ENCODE results near the gene COL24A1. TPM values are rescaled to one million over a fixed set of nuclear protein-coding genes. Genes with fewer than 3 reads are reported as not detected.

COL24A1 gene
- total RNA-seq, 1 experiment from 2014 or later = 1.1 TPM

DNA sequence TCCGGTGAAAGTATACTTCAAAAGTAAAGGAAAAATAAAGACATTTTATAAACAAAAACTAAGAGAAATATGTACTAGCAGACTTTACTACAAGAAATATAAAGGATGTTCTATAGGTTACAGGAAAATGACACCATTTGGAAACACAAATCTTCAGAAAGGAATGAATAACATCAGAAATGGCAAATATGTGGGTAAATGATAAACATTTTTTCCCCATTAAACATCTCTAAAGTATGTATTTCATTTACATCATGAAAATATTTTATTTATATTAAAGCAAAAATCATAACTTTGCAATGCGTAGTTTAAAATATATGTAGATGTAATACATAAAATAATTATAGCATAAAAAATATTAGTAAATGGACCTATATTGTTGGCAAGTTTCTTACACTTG, 264.2 kb downstream of the COL24A1 start (continued):
- no peak for TF ChIP-seq ZNF671 (CRISPR knock-in tag; IDR thresholded peaks at IDR 0.05)
- no peak for TF ChIP-seq CREB1 (CRISPR knock-in tag; IDR thresholded peaks at IDR 0.05)
- no peak for TF ChIP-seq CBFB (CRISPR knock-in tag; IDR thresholded peaks at IDR 0.05; ENCODE audit: low read depth)
- TF ChIP-seq GRHL2 (CRISPR knock-in tag; IDR thresholded peaks at IDR 0.05; ENCODE audit: insufficient replicate concordance, severe bottlenecking) = no peak
- no peak for TF ChIP-seq SMAD4 (CRISPR knock-in tag; IDR thresholded peaks at IDR 0.05)

DNA sequence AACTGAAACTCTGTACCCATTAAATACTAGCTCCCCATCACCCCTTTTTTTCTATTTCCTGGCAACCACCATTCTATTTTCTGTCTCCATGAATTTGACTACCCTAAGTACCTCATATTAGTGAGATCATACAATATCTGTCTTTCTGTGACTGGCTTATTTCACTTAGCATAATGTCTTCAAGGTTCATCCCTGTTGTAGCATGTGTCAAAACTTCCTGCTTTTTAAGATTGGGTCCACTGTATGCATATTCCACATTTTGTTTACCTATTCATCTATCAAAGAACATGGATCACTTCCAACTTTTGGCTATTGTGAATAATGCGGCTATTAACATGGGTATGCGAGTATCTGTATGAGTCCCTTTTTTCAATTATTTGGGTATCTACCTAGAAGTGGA, 266.7 kb downstream of the COL24A1 start:
- Mint-ChIP-seq H3K36me3 (no peaks in the 10 kb centered on the region), H3K4me1 (peaks cover under 1% of the 10 kb centered on the region; the same call in 1 of the 2 replicates), H3K9me3 (peaks cover 3% of the 10 kb centered on the region; the same call in 1 of the 2 replicates), H3K27me3 (ENCODE audit: low read depth) (no peaks in the 10 kb centered on the region), H3K27ac (no peak overlapping the region), H3K4me3 (no peak overlapping the region)
- CTCF ChIA-PET = no interaction called here
- TF ChIP-seq FOXK1 (CRISPR knock-in tag; IDR thresholded peaks at IDR 0.05) = no peak
- no peak for TF ChIP-seq PREB (CRISPR knock-in tag; IDR thresholded peaks at IDR 0.05; ENCODE audit: borderline replicate concordance)
- TF ChIP-seq ZNF416 (CRISPR knock-in tag; IDR thresholded peaks at IDR 0.05) = no peak
- TF ChIP-seq MXD4 (CRISPR knock-in tag; IDR thresholded peaks at IDR 0.05; ENCODE audit: borderline replicate concordance) = no peak
- TF ChIP-seq ZBTB21 (CRISPR knock-in tag; IDR thresholded peaks at IDR 0.05; ENCODE audit: borderline replicate concordance) = no peak
- no peak for TF ChIP-seq NFYB (CRISPR knock-in tag; conservative IDR thresholded peaks at IDR 0.05; ENCODE audit: low read depth)
- TF ChIP-seq, protein P1, sequence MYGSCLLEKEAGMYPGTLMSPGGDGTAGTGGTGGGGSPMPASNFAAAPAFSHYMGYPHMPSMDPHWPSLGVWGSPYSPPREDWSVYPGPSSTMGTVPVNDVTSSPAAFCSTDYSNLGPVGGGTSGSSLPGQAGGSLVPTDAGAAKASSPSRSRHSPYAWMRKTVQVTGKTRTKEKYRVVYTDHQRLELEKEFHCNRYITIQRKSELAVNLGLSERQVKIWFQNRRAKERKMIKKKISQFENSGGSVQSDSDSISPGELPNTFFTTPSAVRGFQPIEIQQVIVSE (CRISPR knock-in tag; IDR thresholded peaks at IDR 0.05; ENCODE audit: borderline replicate concordance) = no peak
- TF ChIP-seq ZNF317 (CRISPR knock-in tag; IDR thresholded peaks at IDR 0.05; ENCODE audit: borderline replicate concordance, low read depth) = no peak
- TF ChIP-seq, protein P2, sequence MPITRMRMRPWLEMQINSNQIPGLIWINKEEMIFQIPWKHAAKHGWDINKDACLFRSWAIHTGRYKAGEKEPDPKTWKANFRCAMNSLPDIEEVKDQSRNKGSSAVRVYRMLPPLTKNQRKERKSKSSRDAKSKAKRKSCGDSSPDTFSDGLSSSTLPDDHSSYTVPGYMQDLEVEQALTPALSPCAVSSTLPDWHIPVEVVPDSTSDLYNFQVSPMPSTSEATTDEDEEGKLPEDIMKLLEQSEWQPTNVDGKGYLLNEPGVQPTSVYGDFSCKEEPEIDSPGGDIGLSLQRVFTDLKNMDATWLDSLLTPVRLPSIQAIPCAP (CRISPR knock-in tag; IDR thresholded peaks at IDR 0.05) = no peak
- no peak for TF ChIP-seq CREM (CRISPR knock-in tag; IDR thresholded peaks at IDR 0.05)
- no peak for TF ChIP-seq OVOL2 (CRISPR knock-in tag; IDR thresholded peaks at IDR 0.05; ENCODE audit: borderline replicate concordance)
- ATAC-seq (no peak), DNase-seq (ENCODE audit: low spot score) (no peak)
- POLR2A ChIA-PET = no interaction called here

GRCh38 chr1:85888921-85889320, 267.7 kb downstream of the COL24A1 start:
- no peaks in the 10 kb centered on the region for H3K36me3 Mint-ChIP-seq
- peaks cover 3% of the 10 kb centered on the region; the same call in 1 of the 2 replicates for H3K9me3 Mint-ChIP-seq
- no peak for ATAC-seq
- H3K27me3 Mint-ChIP-seq (ENCODE audit: low read depth) = no peaks in the 10 kb centered on the region
- CTCF ChIA-PET = no interaction called here
- TF ChIP-seq NR1H2 (CRISPR knock-in tag; IDR thresholded peaks at IDR 0.05) = no peak
- TF ChIP-seq SMAD4 (CRISPR knock-in tag; IDR thresholded peaks at IDR 0.05) = no peak
- no peak for DNase-seq (ENCODE audit: low spot score)
- POLR2A ChIA-PET = no interaction called here
- peaks cover 6% of the 10 kb centered on the region; the same call in 1 of the 2 replicates for H3K4me1 Mint-ChIP-seq
- no peak overlapping the region for H3K27ac Mint-ChIP-seq
- no peak overlapping the region for H3K4me3 Mint-ChIP-seq

DNA sequence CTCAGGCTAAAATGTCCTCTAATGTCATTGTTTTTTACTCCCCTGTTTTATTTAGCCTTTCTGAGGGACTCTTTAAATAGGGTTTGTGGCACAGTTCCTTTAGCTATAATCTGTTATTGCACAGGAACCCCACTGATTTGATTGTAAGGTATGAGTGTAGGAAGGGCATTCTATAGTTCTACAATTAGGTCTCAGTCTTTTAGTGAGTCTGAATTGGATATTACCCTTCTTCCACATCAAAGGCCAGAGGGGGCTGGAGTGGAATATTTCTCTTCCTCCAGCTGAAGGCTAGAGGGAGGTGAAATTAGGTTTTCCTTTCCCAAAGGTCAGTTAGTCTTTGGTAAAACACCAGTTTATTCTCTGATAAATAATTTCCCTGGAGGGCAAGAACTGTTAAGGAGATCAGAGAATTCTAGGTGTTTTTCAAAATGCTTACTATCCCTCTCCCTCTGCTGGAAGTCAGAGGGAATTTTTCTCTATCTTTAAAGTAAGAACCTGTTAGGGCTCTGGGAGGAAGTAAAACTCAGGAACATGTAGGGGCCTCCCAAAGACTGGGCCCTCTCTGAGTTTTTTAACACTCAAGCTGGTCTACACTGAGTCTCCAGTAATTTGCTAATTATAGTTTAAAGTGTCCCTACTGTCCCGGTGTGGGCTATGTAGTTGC, 272.1 kb downstream of the COL24A1 start:
- TF ChIP-seq CTCF (IDR thresholded peaks at IDR 0.05) = peak; percentile 33; the same call in 1 of the 2 replicates
- TF ChIP-seq, protein P3, sequence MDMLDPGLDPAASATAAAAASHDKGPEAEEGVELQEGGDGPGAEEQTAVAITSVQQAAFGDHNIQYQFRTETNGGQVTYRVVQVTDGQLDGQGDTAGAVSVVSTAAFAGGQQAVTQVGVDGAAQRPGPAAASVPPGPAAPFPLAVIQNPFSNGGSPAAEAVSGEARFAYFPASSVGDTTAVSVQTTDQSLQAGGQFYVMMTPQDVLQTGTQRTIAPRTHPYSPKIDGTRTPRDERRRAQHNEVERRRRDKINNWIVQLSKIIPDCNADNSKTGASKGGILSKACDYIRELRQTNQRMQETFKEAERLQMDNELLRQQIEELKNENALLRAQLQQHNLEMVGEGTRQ (CRISPR knock-in tag; IDR thresholded peaks at IDR 0.05) = no peak
- TF ChIP-seq ESRRA (CRISPR knock-in tag; IDR thresholded peaks at IDR 0.05; ENCODE audit: borderline replicate concordance) = no peak
- ATAC-seq (peak; percentile 93), DNase-seq (ENCODE audit: low spot score) (no peak)
- no peak overlapping the region for H3K4me3 Mint-ChIP-seq
- peaks cover 3% of the 10 kb centered on the region; the same call in 1 of the 2 replicates for H3K9me3 Mint-ChIP-seq
- ChIA-PET CTCF (interaction anchor here (1.3 kb wide), 1 partner anchor 176 kb away, joined by 4 read pairs; the partner anchor contains the start of gene ZNHIT6), POLR2A (no interaction called here)
- H3K27ac Mint-ChIP-seq = peak overlapping the region; percentile 85; the same call in 1 of the 2 replicates
- peaks cover 6% of the 10 kb centered on the region; the same call in 1 of the 2 replicates for H3K4me1 Mint-ChIP-seq
- H3K36me3 Mint-ChIP-seq = no peaks in the 10 kb centered on the region
- no peaks in the 10 kb centered on the region for H3K27me3 Mint-ChIP-seq (ENCODE audit: low read depth)
